H1 (cell line): ENCODE data around the gene ZBTB7B. TPM values are rescaled to one million over a fixed set of nuclear protein-coding genes. Genes with fewer than 3 reads are reported as not detected.

ENCODE experiments used
- SRF ChIP-seq: IDR thresholded peaks from 2 replicates; pipeline ENCODE4 v1.6.1; 2011; ENCODE audit warnings: mild to moderate bottlenecking, low read depth, low read length, moderate library complexity
- USF2 ChIP-seq: IDR thresholded peaks from 2 replicates; pipeline ENCODE4 v1.6.1; 2011; ENCODE audit warnings: low read length, improper control_type of control experiment
- polyA plus RNA-seq, 7 experiments: library from polyadenylated mRNA; depleted of rRNA in 3 of 7; stranded (reverse) in 5 of 7; unstranded in 2 of 7; fragments of >200 nt in 5 of 7; fragments of 200-250 nt in 2 of 7; gene quantifications; 1 replicate in 5 of 7; 2 replicates in 1 of 7; 4 replicates in 1 of 7; pipeline versions ENCODE4 v1.2.1 to v1.2.3, GENCODE V29; 2011 to 2013; ENCODE audit warnings: missing spikeins in 2 of 7, mixed read lengths in 2 of 7
- total RNA-seq: library from RNA; stranded (reverse); fragmentation: NEBNext Ultra II Directional; extraction: Animal tissue kit (Norgen Biotek cat#: 25700); gene quantifications from 2 replicates; pipeline ENCODE4 v1.2.1, GENCODE V29; 2021

ZBTB7B gene
- total and polyA plus RNA-seq, 2 of the 8 experiments (the other 6 are each of a cell fraction or from before 2014, with no cell fraction given): 24.5 to 36.9 TPM

- TF ChIP-seq USF2 (no peak), SRF (no peak)
- TF ChIP-seq, all 59 proteins: peak for 0
Observed at GRCh38 chr1:155017946-155018316, 15.3 kb downstream of the ZBTB7B start (continued).
